Psoas muscle (tissue), 8 donors: Measurements from ENCODE around the gene CDK17. TPM values are rescaled to one million over a fixed set of nuclear protein-coding genes. Genes with fewer than 3 reads are reported as not detected.

Source experiments
- ATAC-seq, 4 donors: fragments of 200-7000 bp; cut with Tn5 transposase; one replicate each; pipeline ENCODE4 v1.9.1; 2020; ENCODE audit warnings: moderate library complexity in 3 of 4, mild to moderate bottlenecking in 2 of 4
- DNase-seq, 2 donors: peaks; one replicate each; pipeline ENCODE4 v3.0.0-alpha.2; 2020
- H3K27ac ChIP-seq: fragments of 200-600 bp; one replicate; pipeline ENCODE4 v1.8.0; 2022
- H3K27me3 ChIP-seq, 3 donors: fragments of 200-600 bp in 1 of 3; one replicate each; pipeline versions ENCODE4 v1.6.1 to v1.8.0; 2013 to 2022; ENCODE audit warnings: low read length in 2 of 3, mild to moderate bottlenecking in 2 of 3, moderate library complexity in 1 of 3; ENCODE audit not compliant: insufficient read depth in 3 of 3
- H3K36me3 ChIP-seq, 2 donors: fragments of 200-600 bp in 1 of 2; one replicate each; pipeline versions ENCODE4 v1.6.1 to v1.8.0; 2013 to 2022; ENCODE audit warnings: low read depth in 1 of 2, mild to moderate bottlenecking in 1 of 2, moderate library complexity in 1 of 2; ENCODE audit not compliant: insufficient read depth in 1 of 2
- H3K4me1 ChIP-seq: fragments of 200-600 bp; one replicate; pipeline ENCODE4 v1.8.0; 2022
- H3K4me3 ChIP-seq: fragments of 200-600 bp; one replicate; pipeline ENCODE4 v1.8.0; 2022; ENCODE audit warnings: mild to moderate bottlenecking
- H3K9me3 ChIP-seq: fragments of 200-600 bp; one replicate; pipeline ENCODE4 v1.8.0; 2022
- WGBS, 3 donors: extraction: QIAGEN DNeasy Blood & Tissue Kit; methylation state at CpG; one replicate each; pipeline versions ENCODE4 v1.1.6 to v1.1.7; 2013; 5-methylcytosine and 5-hydroxymethylcytosine counted together
- intact Hi-C, 2 donors: fragments of 100-400 bp; cut with DNase I; formaldehyde crosslinking; loops; one replicate each; pipeline versions ENCODE4 v1.11.0 to v1.14.2; 2022
- polyA plus RNA-seq, 3 donors: library from polyadenylated mRNA; stranded (reverse); fragments of 200-250 nt; gene quantifications; one replicate each; pipeline ENCODE4 v1.2.3, GENCODE V29; 2013
- total RNA-seq, 4 donors: library from RNA; stranded (reverse); fragmentation: NEBNext Ultra II Directional in 2 of 4; extraction: Animal tissue kit (Norgen Biotek cat#: 25700) in 2 of 4; gene quantifications; one replicate each; pipeline versions ENCODE4 v1.2.1 to v1.2.4, GENCODE V29; 2021 to 2023
- TF ChIP-seq, protein P1 (sequence below): fragments of 200-600 bp; IDR thresholded peaks from one replicate; pipeline ENCODE4 v1.8.0; 2022; ENCODE audit warnings: antibody characterized with exemption
- donor health status: healthy with polysubstance abuse.
- donor health status: DM: no; HTN: no; CAD: no; lungs with moderate emphysema.
- donor health status: Bipolar disorder and iron deficiency.
- donor health status: healthy.
- donor health status: DM: yes; HTN: yes; CAD: no.
- donor health status: DM: no; HTN: no; CAD: no.
- donor health status: DM: no; HTN: no; CAD: no.
- donor health status: DM: yes; HTN: yes; CAD: no.

Gene CDK17
- total and polyA plus RNA-seq, 7 donors, result 7.2 to 21.4 (median 13.3) TPM

DNA sequence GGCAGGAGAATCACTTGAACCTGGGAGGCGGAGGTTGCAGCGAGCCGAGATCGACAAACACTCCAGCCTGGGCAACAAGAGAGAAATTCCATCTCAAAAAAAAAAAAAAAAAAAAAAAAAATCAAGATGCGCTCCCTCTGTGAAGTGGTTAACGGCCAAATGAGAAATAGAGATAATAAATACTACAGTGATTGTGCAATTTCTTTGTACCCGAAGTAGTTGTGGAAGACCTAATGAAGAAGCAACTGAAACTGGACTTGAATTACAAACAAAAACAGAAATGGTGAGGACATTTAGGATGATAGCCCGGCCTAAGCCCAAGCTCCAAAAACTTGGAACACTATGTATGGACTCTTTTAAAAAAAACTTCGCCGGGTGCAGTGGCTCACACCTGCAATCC, 44.2 kb upstream of the CDK17 start:
- intact Hi-C loops, result no loop called here
- Histone ChIP-seq H3K4me3 (no peak overlapping the region), H3K4me1 (no peaks in the 10 kb centered on the region), H3K9me3 (no peaks in the 10 kb centered on the region), H3K27ac (no peak overlapping the region), H3K36me3 (no peaks in the 10 kb centered on the region), H3K27me3 (no peaks in the 10 kb centered on the region)
- no peak for ATAC-seq
- WGBS, 3 donors, result 93 to 95% (median 95%) methylated on average over 10 of the region's 10 CpGs
- TF ChIP-seq, protein P1, sequence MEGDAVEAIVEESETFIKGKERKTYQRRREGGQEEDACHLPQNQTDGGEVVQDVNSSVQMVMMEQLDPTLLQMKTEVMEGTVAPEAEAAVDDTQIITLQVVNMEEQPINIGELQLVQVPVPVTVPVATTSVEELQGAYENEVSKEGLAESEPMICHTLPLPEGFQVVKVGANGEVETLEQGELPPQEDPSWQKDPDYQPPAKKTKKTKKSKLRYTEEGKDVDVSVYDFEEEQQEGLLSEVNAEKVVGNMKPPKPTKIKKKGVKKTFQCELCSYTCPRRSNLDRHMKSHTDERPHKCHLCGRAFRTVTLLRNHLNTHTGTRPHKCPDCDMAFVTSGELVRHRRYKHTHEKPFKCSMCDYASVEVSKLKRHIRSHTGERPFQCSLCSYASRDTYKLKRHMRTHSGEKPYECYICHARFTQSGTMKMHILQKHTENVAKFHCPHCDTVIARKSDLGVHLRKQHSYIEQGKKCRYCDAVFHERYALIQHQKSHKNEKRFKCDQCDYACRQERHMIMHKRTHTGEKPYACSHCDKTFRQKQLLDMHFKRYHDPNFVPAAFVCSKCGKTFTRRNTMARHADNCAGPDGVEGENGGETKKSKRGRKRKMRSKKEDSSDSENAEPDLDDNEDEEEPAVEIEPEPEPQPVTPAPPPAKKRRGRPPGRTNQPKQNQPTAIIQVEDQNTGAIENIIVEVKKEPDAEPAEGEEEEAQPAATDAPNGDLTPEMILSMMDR, result no peak
- DNase-seq, result no peak

DNA sequence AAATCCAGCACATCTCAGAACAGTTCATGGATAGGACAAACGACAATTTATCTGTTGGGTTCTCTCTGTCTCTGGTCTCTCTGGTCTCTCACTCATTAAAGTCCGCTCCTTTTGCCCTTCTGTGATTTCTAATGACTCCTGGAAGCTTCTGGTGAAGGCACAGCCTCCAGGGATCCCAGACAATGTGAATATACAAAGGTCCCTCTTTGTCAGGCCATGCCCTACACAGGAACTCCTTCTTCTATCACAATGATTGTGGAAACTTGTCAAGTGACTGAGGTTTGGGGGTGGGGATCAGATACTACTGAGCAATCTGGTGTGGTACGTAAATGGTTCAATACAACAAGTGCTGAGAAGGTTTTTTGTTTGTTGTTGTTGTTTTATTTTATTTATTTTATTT, 42.7 kb upstream of the CDK17 start:
- no peaks in the 10 kb centered on the region for H3K36me3 ChIP-seq
- ATAC-seq (no peak), DNase-seq (no peak)
- H3K4me1 ChIP-seq, result no peaks in the 10 kb centered on the region
- TF ChIP-seq, protein P1, result no peak
- H3K27ac ChIP-seq, result no peak overlapping the region
- intact Hi-C loops, result no loop called here
- no peaks in the 10 kb centered on the region for H3K27me3 ChIP-seq
- WGBS, 3 donors, result 88 to 93% (median 89%) methylated on average over 3 of the region's 3 CpGs
- H3K4me3 ChIP-seq, result no peak overlapping the region
- no peaks in the 10 kb centered on the region for H3K9me3 ChIP-seq

DNA sequence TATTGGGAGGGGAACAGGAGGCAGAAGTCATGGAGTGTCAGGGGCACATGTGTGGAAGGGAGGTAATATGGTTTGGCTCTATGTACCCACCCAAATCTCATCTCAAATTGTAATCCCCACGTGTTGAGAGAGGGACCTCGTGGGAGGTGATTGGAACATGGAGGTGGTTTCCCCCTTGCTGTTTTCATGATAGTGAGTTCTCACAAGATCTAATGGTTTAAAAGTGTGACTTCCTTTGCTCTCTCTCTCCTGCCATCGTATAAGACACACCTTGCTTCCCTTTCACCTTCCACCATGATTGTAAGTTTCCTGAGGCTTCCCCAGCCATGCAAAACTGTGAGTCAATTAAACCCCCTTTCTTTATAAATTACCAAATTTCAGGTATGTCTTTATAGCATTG, 41.6 kb upstream of the CDK17 start:
- intact Hi-C loops, result no loop called here
- no peak for DNase-seq
- 60 to 68% (median 68%) methylated on average over 3 of the region's 3 CpGs for WGBS, 3 donors
- Histone ChIP-seq H3K4me1 (no peaks in the 10 kb centered on the region), H3K27ac (no peak overlapping the region), H3K36me3 (no peaks in the 10 kb centered on the region), H3K4me3 (no peak overlapping the region), H3K9me3 (no peaks in the 10 kb centered on the region), H3K27me3 (no peaks in the 10 kb centered on the region)
- TF ChIP-seq, protein P1, result no peak
- no peak for ATAC-seq

DNA sequence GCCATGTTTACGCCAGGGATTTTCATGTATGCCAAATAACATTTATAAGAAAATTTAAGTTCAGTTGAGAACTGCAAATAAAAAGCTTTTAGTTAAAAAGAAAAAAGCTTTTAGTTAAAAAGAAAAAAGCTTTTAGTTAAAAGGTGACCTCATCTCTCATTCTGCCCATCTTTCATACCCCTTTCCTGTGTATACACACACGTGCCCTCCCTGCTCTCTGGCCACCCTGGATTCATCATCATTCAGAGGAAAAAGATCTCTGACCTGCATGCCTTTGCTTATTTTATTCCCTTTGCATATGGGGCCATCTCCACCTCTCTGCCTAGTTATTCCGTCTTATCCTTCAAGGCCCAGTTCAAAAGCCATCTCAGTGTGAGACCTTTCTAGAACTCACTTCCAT, 38.1 kb upstream of the CDK17 start:
- 85 to 90% (median 86%) methylated on average over 3 of the region's 3 CpGs for WGBS, 3 donors
- DNase-seq (no peak), ATAC-seq (no peak)

DNA sequence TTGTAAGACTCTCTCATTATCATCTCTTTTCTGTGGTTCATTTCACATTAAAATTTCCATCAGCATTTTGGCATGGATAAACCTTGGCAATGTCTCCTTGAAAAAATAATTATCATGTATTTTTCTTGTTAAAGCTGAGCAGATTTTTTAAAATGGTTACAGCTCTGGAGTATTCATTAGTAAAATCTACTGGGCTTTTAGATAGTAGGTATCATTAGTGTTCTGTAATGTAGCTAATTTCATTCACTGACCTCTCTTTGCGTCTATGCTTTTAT, 36.9 kb upstream of the CDK17 start:
- DNase-seq, result no peak
- H3K36me3 ChIP-seq, result no peaks in the 10 kb centered on the region
- no peaks in the 10 kb centered on the region for H3K27me3 ChIP-seq
- H3K4me3 ChIP-seq, result no peak overlapping the region
- no peak overlapping the region for H3K27ac ChIP-seq
- 52 to 91% (median 89%) methylated on average over 1 of the region's 1 CpG for WGBS, 3 donors
- intact Hi-C loops, result no loop called here
- TF ChIP-seq, protein P1, result no peak
- ATAC-seq, result no peak
- no peaks in the 10 kb centered on the region for H3K4me1 ChIP-seq
- no peaks in the 10 kb centered on the region for H3K9me3 ChIP-seq

More for the DNA sequence above, 38.1 kb upstream of the CDK17 start:
- no peaks in the 10 kb centered on the region for H3K27me3 ChIP-seq
- intact Hi-C loops, result no loop called here
- H3K4me3 ChIP-seq, result no peak overlapping the region
- TF ChIP-seq, protein P1, result no peak
- no peak overlapping the region for H3K27ac ChIP-seq
- H3K4me1 ChIP-seq, result no peaks in the 10 kb centered on the region
- H3K9me3 ChIP-seq, result no peaks in the 10 kb centered on the region
- no peaks in the 10 kb centered on the region for H3K36me3 ChIP-seq
